ENCODE results near the gene SYP.

- TF ChIP-seq, protein P1, sequence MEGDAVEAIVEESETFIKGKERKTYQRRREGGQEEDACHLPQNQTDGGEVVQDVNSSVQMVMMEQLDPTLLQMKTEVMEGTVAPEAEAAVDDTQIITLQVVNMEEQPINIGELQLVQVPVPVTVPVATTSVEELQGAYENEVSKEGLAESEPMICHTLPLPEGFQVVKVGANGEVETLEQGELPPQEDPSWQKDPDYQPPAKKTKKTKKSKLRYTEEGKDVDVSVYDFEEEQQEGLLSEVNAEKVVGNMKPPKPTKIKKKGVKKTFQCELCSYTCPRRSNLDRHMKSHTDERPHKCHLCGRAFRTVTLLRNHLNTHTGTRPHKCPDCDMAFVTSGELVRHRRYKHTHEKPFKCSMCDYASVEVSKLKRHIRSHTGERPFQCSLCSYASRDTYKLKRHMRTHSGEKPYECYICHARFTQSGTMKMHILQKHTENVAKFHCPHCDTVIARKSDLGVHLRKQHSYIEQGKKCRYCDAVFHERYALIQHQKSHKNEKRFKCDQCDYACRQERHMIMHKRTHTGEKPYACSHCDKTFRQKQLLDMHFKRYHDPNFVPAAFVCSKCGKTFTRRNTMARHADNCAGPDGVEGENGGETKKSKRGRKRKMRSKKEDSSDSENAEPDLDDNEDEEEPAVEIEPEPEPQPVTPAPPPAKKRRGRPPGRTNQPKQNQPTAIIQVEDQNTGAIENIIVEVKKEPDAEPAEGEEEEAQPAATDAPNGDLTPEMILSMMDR (IDR thresholded peaks at IDR 0.05) = no peak
- TF ChIP-seq POLR2A (IDR thresholded peaks at IDR 0.05) = no peak
Measured at GRCh38 chrX:49226946-49227345, 27.0 kb upstream of the SYP start.
